ENCODE results near the gene SRD5A2. TPM values are rescaled to one million over a fixed set of nuclear protein-coding genes. Genes with fewer than 3 reads are reported as not detected.
A peak's percentile ranks its signal among the peaks of the same experiment; 100 is the strongest.

The SRD5A2 gene
- total RNA-seq, 1 donor from 2014 or later = 2.9 TPM

DNA sequence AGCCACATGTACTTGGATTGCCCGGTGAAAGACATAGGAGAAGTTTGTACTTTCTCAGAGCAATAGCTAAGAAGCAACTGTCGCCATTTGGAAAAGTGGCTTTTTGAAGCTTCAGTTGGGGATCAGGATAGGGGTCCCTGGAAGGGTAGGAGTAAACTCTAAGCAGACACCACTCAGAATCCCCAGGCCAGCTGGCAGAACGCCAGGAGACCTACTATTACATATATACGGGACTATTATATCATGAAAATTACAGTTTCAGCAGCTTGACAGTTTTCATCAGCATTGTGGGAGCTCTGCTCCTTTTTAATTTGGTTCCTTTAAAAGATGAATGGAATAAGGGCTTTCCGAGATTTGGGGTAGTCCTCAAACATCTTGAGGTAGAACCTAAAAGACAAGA is 54.9 kb downstream of the SRD5A2 start:
- DNase-seq (ENCODE audit: extremely low spot score in 2 of 2) = no peak
- no peaks in the 10 kb centered on the region for H3K9me3 ChIP-seq
- no peaks in the 10 kb centered on the region for H3K27me3 ChIP-seq
- H3K4me1 ChIP-seq = no peaks in the 10 kb centered on the region
- H3K36me3 ChIP-seq = no peaks in the 10 kb centered on the region
- H3K27ac ChIP-seq = no peak overlapping the region
- intact Hi-C loops (cut with DNase I) = no loop called here
- no peak overlapping the region for H3K4me3 ChIP-seq
- TF ChIP-seq, protein P1, sequence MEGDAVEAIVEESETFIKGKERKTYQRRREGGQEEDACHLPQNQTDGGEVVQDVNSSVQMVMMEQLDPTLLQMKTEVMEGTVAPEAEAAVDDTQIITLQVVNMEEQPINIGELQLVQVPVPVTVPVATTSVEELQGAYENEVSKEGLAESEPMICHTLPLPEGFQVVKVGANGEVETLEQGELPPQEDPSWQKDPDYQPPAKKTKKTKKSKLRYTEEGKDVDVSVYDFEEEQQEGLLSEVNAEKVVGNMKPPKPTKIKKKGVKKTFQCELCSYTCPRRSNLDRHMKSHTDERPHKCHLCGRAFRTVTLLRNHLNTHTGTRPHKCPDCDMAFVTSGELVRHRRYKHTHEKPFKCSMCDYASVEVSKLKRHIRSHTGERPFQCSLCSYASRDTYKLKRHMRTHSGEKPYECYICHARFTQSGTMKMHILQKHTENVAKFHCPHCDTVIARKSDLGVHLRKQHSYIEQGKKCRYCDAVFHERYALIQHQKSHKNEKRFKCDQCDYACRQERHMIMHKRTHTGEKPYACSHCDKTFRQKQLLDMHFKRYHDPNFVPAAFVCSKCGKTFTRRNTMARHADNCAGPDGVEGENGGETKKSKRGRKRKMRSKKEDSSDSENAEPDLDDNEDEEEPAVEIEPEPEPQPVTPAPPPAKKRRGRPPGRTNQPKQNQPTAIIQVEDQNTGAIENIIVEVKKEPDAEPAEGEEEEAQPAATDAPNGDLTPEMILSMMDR (IDR thresholded peaks at IDR 0.05) = no peak
- TF ChIP-seq POLR2A (IDR thresholded peaks at IDR 0.05) (no peak), POLR2AphosphoS5 (IDR thresholded peaks at IDR 0.05; ENCODE audit: insufficient read depth in 1 of 2, low read depth in 1 of 2) (no peak)

DNA sequence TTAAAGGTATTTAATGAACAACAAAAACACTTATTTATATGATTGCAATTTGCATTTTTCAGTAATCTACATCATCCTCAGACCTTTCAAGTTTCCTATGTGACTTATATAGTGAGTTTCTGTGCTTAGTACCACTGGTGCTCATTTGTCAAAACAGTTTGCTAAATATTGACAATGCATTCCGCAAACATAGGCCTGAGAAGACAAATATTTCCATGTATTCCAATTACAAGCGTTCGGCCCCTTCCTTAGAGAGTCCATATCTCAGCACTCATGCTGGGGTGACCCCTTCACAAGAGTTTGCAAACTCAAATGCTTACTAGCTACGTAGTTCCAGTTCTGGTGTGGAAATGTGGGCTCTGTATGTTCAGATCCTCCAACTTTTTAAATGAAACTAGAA is 56.1 kb downstream of the SRD5A2 start:
- DNase-seq (ENCODE audit: extremely low spot score in 2 of 2) = no peak
- intact Hi-C loops (cut with DNase I) = no loop called here
- no peak for TF ChIP-seq POLR2A (IDR thresholded peaks at IDR 0.05)

DNA sequence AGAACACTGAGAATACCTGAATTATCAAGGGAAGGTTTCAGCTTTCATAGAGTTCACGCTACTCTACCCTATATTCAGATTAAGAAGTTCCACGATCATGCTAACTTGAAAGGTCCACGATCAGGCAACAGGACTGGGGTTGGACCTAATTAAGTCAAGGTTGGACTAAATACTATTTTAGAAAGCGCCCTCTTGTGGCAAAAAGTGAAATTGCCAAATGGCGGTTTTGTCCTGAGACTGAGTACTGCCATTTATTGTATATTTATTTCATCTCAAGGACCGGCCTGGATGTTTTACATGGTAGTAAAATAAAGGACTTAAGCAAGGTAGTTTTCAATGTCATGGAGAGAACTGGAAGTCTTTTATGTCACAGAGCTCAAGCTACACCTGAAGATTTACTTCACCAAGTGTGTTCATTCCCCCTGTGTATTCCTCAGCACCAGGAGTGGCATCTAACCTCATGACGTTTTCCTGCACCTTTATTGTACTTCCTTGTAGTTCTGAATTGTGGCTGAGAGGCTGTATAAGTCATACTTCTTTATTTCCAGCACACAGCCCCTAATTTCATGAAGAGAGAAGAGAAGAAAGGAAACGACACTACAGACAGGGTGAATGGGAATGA is 56.8 kb downstream of the SRD5A2 start:
- Histone ChIP-seq H3K9me3 (no peaks in the 10 kb centered on the region), H3K27me3 (no peaks in the 10 kb centered on the region), H3K4me3 (no peak overlapping the region), H3K27ac (no peak overlapping the region), H3K4me1 (no peaks in the 10 kb centered on the region), H3K36me3 (no peaks in the 10 kb centered on the region)
- intact Hi-C loops (cut with DNase I) = no loop called here
- no peak for TF ChIP-seq POLR2A (IDR thresholded peaks at IDR 0.05)
- TF ChIP-seq, protein P1 (IDR thresholded peaks at IDR 0.05) = peak in 1 of 3 experiments; percentile 24
- DNase-seq (ENCODE audit: extremely low spot score in 2 of 2) = no peak

More for the DNA sequence above, 56.1 kb downstream of the SRD5A2 start:
- Histone ChIP-seq H3K27ac (no peak overlapping the region), H3K36me3 (no peaks in the 10 kb centered on the region), H3K9me3 (no peaks in the 10 kb centered on the region), H3K4me3 (no peak overlapping the region), H3K4me1 (no peaks in the 10 kb centered on the region), H3K27me3 (no peaks in the 10 kb centered on the region)

DNA sequence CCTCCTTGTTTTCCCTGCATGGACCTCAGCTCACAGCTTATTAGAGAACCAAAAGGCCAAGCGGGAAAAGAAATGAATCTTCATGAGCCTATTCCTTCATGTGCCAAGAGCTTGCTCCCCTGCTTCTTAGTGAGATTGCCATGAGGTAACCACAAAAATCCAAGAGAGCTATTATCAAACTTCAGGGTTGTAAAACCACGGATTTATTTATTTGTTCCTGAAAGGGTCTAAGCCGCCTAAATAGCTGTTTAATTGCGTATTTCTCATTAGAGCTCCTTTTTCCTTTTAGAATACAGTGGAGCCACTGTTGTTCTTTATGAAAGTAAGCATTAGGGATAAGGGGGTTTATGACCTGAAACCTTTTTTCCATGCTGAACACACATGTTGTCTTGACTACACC is 58.0 kb downstream of the SRD5A2 start:
- Histone ChIP-seq H3K36me3 (no peaks in the 10 kb centered on the region), H3K4me1 (no peaks in the 10 kb centered on the region)
- no peak for DNase-seq (ENCODE audit: extremely low spot score in 2 of 2)

DNA sequence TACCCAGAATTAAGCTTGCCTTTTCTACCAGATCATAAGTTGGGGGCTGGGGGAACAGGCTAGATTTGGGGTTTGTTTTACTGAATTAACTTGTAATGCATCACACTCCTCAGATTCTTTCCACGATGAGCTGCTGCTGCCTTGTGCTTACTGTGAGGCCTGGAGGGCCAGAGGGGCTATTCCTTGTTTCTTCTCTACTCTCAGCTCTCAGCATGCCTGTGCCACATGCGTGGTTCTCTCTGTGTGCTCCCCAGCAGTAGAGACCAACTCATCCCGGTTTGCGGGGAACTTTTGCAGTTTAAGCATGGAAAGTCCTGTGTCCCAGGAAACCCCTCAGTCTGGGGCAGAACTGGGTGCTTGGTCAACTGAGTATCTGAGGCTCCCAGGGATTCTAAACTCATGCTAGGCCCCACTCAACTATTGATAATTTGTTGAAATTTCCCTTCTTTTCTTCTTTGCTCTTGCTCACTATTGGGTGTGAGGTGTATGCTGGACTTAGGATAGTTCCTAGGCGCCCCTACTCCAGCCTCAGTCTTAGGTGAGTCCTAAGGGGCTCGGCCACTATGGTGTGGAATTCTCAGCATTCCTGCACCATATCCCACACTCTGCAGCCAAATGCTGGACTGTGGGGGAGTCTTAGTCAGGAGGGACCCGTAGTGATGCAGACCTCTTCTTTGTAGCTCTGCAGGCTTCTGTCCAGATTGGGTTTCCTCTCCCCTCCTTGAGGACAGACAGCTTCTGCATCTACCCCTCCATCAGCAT is 63.1 kb downstream of the SRD5A2 start:
- Histone ChIP-seq H3K4me3 (no peak overlapping the region), H3K4me1 (no peaks in the 10 kb centered on the region), H3K27ac (no peak overlapping the region), H3K27me3 (no peaks in the 10 kb centered on the region), H3K36me3 (no peaks in the 10 kb centered on the region), H3K9me3 (no peaks in the 10 kb centered on the region)
- TF ChIP-seq POLR2A (IDR thresholded peaks at IDR 0.05) = no peak
- no peak for TF ChIP-seq POLR2AphosphoS5 (IDR thresholded peaks at IDR 0.05; ENCODE audit: insufficient read depth in 1 of 2, low read depth in 1 of 2)
- TF ChIP-seq, protein P1 (IDR thresholded peaks at IDR 0.05) = no peak
- DNase-seq (ENCODE audit: extremely low spot score in 2 of 2) = no peak
- intact Hi-C loops (cut with DNase I) = no loop called here

More for the DNA sequence above, 58.0 kb downstream of the SRD5A2 start:
- no peak for TF ChIP-seq POLR2A (IDR thresholded peaks at IDR 0.05)
- TF ChIP-seq, protein P1 (IDR thresholded peaks at IDR 0.05) = no peak
- intact Hi-C loops (cut with DNase I) = no loop called here
- Histone ChIP-seq H3K4me3 (no peak overlapping the region), H3K27me3 (no peaks in the 10 kb centered on the region), H3K9me3 (no peaks in the 10 kb centered on the region), H3K27ac (no peak overlapping the region)
